ENCODE data around the gene GNG12.

DNA sequence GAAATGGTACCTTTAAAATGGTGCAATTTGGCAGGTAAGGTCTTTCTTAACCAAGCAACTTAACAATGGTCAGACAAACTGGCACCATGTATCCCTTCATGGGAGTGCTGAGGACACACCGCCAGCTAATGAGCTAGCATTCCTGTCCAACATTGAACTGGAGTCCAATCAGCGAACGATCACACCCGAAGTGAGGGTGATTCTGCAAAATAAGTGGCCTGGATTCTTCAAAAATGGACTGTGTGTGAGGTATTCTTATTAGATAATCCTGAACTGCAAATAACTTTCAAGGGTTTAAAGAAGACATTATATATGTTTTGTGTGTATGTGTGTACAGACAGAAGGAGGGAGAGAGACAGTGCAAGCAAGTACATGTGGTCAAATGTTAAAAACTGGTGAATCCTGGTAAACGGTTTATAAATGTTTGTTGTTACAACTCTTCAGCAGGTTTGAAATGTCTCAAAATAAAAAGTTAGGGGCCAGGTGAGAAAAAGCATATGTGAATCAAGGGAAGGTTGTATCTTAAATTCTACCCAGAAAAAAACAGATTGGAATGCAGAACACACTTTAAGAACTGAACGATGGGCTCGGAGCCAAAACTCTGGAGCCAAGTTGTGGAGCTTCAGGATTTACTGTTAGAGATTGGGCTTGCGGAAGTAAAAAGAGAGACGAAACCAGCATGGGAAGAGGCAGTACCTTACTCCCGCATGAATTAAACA, 127.4 kb downstream of the GNG12 start:
- TF ChIP-seq, protein P1, sequence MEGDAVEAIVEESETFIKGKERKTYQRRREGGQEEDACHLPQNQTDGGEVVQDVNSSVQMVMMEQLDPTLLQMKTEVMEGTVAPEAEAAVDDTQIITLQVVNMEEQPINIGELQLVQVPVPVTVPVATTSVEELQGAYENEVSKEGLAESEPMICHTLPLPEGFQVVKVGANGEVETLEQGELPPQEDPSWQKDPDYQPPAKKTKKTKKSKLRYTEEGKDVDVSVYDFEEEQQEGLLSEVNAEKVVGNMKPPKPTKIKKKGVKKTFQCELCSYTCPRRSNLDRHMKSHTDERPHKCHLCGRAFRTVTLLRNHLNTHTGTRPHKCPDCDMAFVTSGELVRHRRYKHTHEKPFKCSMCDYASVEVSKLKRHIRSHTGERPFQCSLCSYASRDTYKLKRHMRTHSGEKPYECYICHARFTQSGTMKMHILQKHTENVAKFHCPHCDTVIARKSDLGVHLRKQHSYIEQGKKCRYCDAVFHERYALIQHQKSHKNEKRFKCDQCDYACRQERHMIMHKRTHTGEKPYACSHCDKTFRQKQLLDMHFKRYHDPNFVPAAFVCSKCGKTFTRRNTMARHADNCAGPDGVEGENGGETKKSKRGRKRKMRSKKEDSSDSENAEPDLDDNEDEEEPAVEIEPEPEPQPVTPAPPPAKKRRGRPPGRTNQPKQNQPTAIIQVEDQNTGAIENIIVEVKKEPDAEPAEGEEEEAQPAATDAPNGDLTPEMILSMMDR (IDR thresholded peaks at IDR 0.05): no peak
- no peak for TF ChIP-seq POLR2AphosphoS5 (IDR thresholded peaks at IDR 0.05; ENCODE audit: insufficient read depth in 1 of 2, low read depth in 1 of 2)
- TF ChIP-seq POLR2A (IDR thresholded peaks at IDR 0.05): no peak
